Endothelial cell of umbilical vein (primary cell): ENCODE results near the gene DNAH11. TPM values are rescaled to one million over a fixed set of nuclear protein-coding genes. Genes with fewer than 3 reads are reported as not detected.

Experiments used
- BruUV-seq: library from RNA; stranded (reverse); fragments of 400-500 nt; replicated peaks from 2 replicates; lab custom pipeline; 2021; lab: Mats Ljungman, UMichigan
- CTCF ChIA-PET: fragments of 300-600, 350-600 bp; sonication (Branson Sonifier 250); formaldehyde crosslinking; loops from one replicate; lab custom pipeline; 2021; ENCODE audit warnings: antibody characterized with exemption, inconsistent platforms; lab: Charles Lee
- POLR2A ChIA-PET: fragments of 300-600, 350-600 bp; sonication (Branson Sonifier 250); formaldehyde crosslinking; loops from one replicate; lab custom pipeline; 2021; ENCODE audit warnings: antibody characterized with exemption, inconsistent platforms; lab: Charles Lee
- DNase-seq: peaks from one replicate; pipeline ENCODE4 v3.0.0-alpha.2; 2011; ENCODE audit warnings: low read depth, low spot score
- FAIRE-seq: peaks from 2 replicates; lab custom pipeline; 2011; peaks lifted over from hg19 to GRCh38; lab: Jason Lieb, UNC
- H2AFZ ChIP-seq: 2 replicates; pipeline ENCODE4 v1.6.0; 2012; ENCODE audit warnings: low read depth, low read length, control low read depth, inconsistent platforms
- H3K27ac ChIP-seq: 2 replicates; pipeline ENCODE4 v1.5.1; 2011; ENCODE audit warnings: low read depth, mild to moderate bottlenecking, control low read depth, low read length, moderate library complexity; ENCODE audit not compliant: insufficient read depth
- H3K27me3 ChIP-seq, 2 experiments: 2 replicates each; pipeline versions ENCODE4 v1.6.0 to v1.6.1; 2011; ENCODE audit warnings: low read length in 2 of 2, mixed read lengths in 1 of 2; ENCODE audit not compliant: control insufficient read depth in 2 of 2, insufficient read depth in 2 of 2
- H3K36me3 ChIP-seq, 2 experiments: 2 replicates in 1 of 2; 3 replicates in 1 of 2; pipeline ENCODE4 v1.5.1; 2011; ENCODE audit warnings: low read length in 2 of 2, mild to moderate bottlenecking in 1 of 2, moderate library complexity in 1 of 2; ENCODE audit not compliant: control insufficient read depth in 2 of 2, insufficient read depth in 2 of 2; ENCODE audit errors: extremely low read depth in 1 of 2
- H3K4me1 ChIP-seq: 3 replicates; pipeline ENCODE4 v1.5.1; 2011; ENCODE audit warnings: mild to moderate bottlenecking, low read length; ENCODE audit not compliant: control insufficient read depth, insufficient read depth; ENCODE audit errors: extremely low read depth
- H3K4me2 ChIP-seq: 2 replicates; pipeline ENCODE4 v1.6.1; 2011; ENCODE audit warnings: low read length, control low read depth, mixed read lengths; ENCODE audit not compliant: insufficient read depth
- H3K4me3 ChIP-seq, 3 experiments: fragments of 200-600 bp in 1 of 3; sonication (generic), shearing (Covaris generic) in 1 of 3; replicated peaks in 1 of 3; 2 replicates each; pipeline ENCODE4 v1.5.1; 2011 to 2016; ENCODE audit warnings: control low read depth in 3 of 3, low read length in 3 of 3, mild to moderate bottlenecking in 2 of 3, inconsistent platforms in 1 of 3, low read depth in 1 of 3, moderate library complexity in 1 of 3; ENCODE audit not compliant: insufficient read depth in 1 of 3
- H3K79me2 ChIP-seq: 2 replicates; pipeline ENCODE4 v1.6.0; 2012; ENCODE audit warnings: low read length, inconsistent platforms; ENCODE audit not compliant: control insufficient read depth, insufficient read depth
- H3K9ac ChIP-seq: replicated peaks from 2 replicates; pipeline ENCODE3; 2011; ENCODE audit warnings: low read length, control low read depth; ENCODE audit not compliant: insufficient read depth; ENCODE audit errors: extremely low read depth
- H3K9me1 ChIP-seq: replicated peaks from 3 replicates; pipeline ENCODE4 v1.6.0; 2011; ENCODE audit warnings: mild to moderate bottlenecking, low read length; ENCODE audit not compliant: control insufficient read depth, insufficient read depth; ENCODE audit errors: extremely low read depth
- H3K9me3 ChIP-seq: replicated peaks from 2 replicates; pipeline ENCODE4 v1.5.1; 2012; ENCODE audit warnings: low read length, inconsistent platforms; ENCODE audit not compliant: control insufficient read depth, insufficient read depth
- H4K20me1 ChIP-seq: replicated peaks from 2 replicates; pipeline ENCODE3; 2011; ENCODE audit warnings: mild to moderate bottlenecking, low read length; ENCODE audit not compliant: control insufficient read depth, insufficient read depth; ENCODE audit errors: extremely low read depth
- CTCF ChIP-seq, 2 donors: IDR thresholded peaks; 1 replicate in 1 of 2; 2 replicates in 1 of 2; pipeline ENCODE4 v1.5.1; 2011; ENCODE audit warnings: low read length in 2 of 2, mild to moderate bottlenecking in 2 of 2, moderate library complexity in 2 of 2, control low read depth in 1 of 2, inconsistent platforms in 1 of 2, low read depth in 1 of 2; ENCODE audit not compliant: insufficient read depth in 1 of 2; ENCODE audit errors: extremely low read depth in 1 of 2
- EZH2 ChIP-seq: IDR thresholded peaks from 2 replicates; pipeline ENCODE4 v1.6.1; 2012; ENCODE audit warnings: borderline replicate concordance, low read depth, mild to moderate bottlenecking, moderate library complexity, low read length, inconsistent platforms; ENCODE audit not compliant: severe bottlenecking
- FOS ChIP-seq: IDR thresholded peaks from 2 replicates; pipeline ENCODE4 v1.6.1; 2011; ENCODE audit warnings: mild to moderate bottlenecking, low read length, moderate library complexity, borderline replicate concordance; ENCODE audit not compliant: insufficient read depth
- GATA2 ChIP-seq: IDR thresholded peaks from 2 replicates; pipeline ENCODE4 v1.7.0; 2011; ENCODE audit warnings: low read depth, mild to moderate bottlenecking, moderate library complexity, mixed read lengths, low read length; ENCODE audit not compliant: insufficient read length, insufficient read depth
- JUN ChIP-seq: IDR thresholded peaks from 2 replicates; pipeline ENCODE4 v1.6.1; 2011; ENCODE audit warnings: borderline replicate concordance, low read depth; ENCODE audit not compliant: insufficient read length, insufficient read depth
- MAX ChIP-seq: IDR thresholded peaks from 2 replicates; pipeline ENCODE4 v1.6.1; 2011; ENCODE audit not compliant: insufficient read depth, insufficient read length
- MYC ChIP-seq: IDR thresholded peaks from one replicate; pipeline ENCODE4 v1.6.1; 2011; ENCODE audit warnings: mild to moderate bottlenecking, low read depth, low read length
- POLR2A ChIP-seq: IDR thresholded peaks from 2 replicates; pipeline ENCODE4 v1.6.1; 2012; ENCODE audit warnings: low read depth, mild to moderate bottlenecking, control low read depth, low read length
- POLR2AphosphoS5 ChIP-seq: IDR thresholded peaks from 2 replicates; pipeline ENCODE4 v1.6.1; 2012; ENCODE audit warnings: low read depth, mild to moderate bottlenecking, control low read depth, low read length, moderate library complexity; ENCODE audit not compliant: insufficient read depth
- dilution Hi-C: fragments of 300-500 bp; cut with MboI; formaldehyde crosslinking; loops from one replicate; pipeline ENCODE4 v1.15.0; 2019; ENCODE audit warnings: low sequenced_read_pairs; ENCODE audit not compliant: extremely low pct_ligation_motif_present
- intact Hi-C: fragments of 100-400 bp; cut with micrococcal nuclease; formaldehyde crosslinking; loops from one replicate; pipeline ENCODE4 v1.10.0; 2022
- polyA plus RNA-seq, 4 experiments: library from polyadenylated mRNA; depleted of rRNA in 3 of 4; stranded (reverse) in 3 of 4; unstranded in 1 of 4; fragments of >200 nt; gene quantifications; 2 replicates each; pipeline versions ENCODE4 v1.2.1 to v1.2.3, GENCODE V29; 2011 to 2012; ENCODE audit warnings: missing spikeins in 1 of 4
- total RNA-seq: library from RNA; stranded (reverse); gene quantifications from 2 replicates; pipeline ENCODE4 v1.2.3, GENCODE V29; 2021

The DNAH11 gene
- total and polyA plus RNA-seq, 2 donors (not counting 3 experiments of a cell fraction or from before 2014, with no cell fraction given), result 0.69 to 0.91 TPM

- CTCF ChIA-PET, result no interaction called here
Measured at GRCh38 chr7:21782996-21783395, 240.2 kb downstream of the DNAH11 start.

GRCh38 chr7:21784989-21785388 is 242.2 kb downstream of the DNAH11 start:
- H3K9me3 ChIP-seq, result no peaks in the 10 kb centered on the region
- dilution Hi-C loops (no loop called here), intact Hi-C loops (no loop called here)
- no peak for FAIRE-seq
- no TSS peak for BruUV-seq
- no peaks in the 10 kb centered on the region for H3K4me1 ChIP-seq
- H3K27ac ChIP-seq, result no peak overlapping the region
- H3K4me2 ChIP-seq, result no peak overlapping the region
- H3K9ac ChIP-seq, result no peak overlapping the region
- H3K79me2 ChIP-seq, result no peaks in the 10 kb centered on the region
- CTCF ChIA-PET, result no interaction called here
- H3K27me3 ChIP-seq, result peaks cover 5 to 15% of the 10 kb centered on the region in 2 experiments
- POLR2A ChIA-PET, result no interaction called here
- H4K20me1 ChIP-seq, result no peaks in the 10 kb centered on the region
- H2AFZ ChIP-seq, result no peak overlapping the region
- H3K9me1 ChIP-seq, result no peaks in the 10 kb centered on the region
- no peak overlapping the region for H3K4me3 ChIP-seq
- DNase-seq, result no peak
- no peak for TF ChIP-seq MYC
- TF ChIP-seq POLR2AphosphoS5, result no peak
- no peak for TF ChIP-seq MAX
- TF ChIP-seq JUN, result no peak
- TF ChIP-seq CTCF (IDR thresholded peaks at IDR 0.05; ENCODE audit: extremely low read depth in 1 of 2, insufficient read depth in 1 of 2, low read depth in 1 of 2, low read length in 2 of 2), result no peak
- no peak for TF ChIP-seq FOS
- TF ChIP-seq EZH2, result no peak
- TF ChIP-seq POLR2A, result no peak
- no peak for TF ChIP-seq GATA2
- H3K36me3 ChIP-seq, result no peaks in the 10 kb centered on the region

More at GRCh38 chr7:21782996-21783395, 240.2 kb downstream of the DNAH11 start:
- DNase-seq (no peak), FAIRE-seq (no peak)
- Histone ChIP-seq H4K20me1 (no peaks in the 10 kb centered on the region), H3K9ac (no peak overlapping the region), H2AFZ (no peak overlapping the region), H3K27me3 (peaks cover 5 to 14% of the 10 kb centered on the region in 2 experiments), H3K4me3 (no peak overlapping the region), H3K4me2 (no peak overlapping the region), H3K4me1 (no peaks in the 10 kb centered on the region), H3K9me1 (no peaks in the 10 kb centered on the region), H3K27ac (no peak overlapping the region), H3K36me3 (no peaks in the 10 kb centered on the region), H3K9me3 (no peaks in the 10 kb centered on the region), H3K79me2 (no peaks in the 10 kb centered on the region)
- TF ChIP-seq GATA2 (no peak), EZH2 (no peak)
- BruUV-seq, result no TSS peak
- dilution Hi-C loops (no loop called here), intact Hi-C loops (no loop called here)
- POLR2A ChIA-PET, result no interaction called here
